Hepatocyte (in vitro differentiated cells): ENCODE results near the gene BIK. TPM values are rescaled to one million over a fixed set of nuclear protein-coding genes. Genes with fewer than 3 reads are reported as not detected.

Experiments
- DNase-seq: peaks from one replicate; pipeline ENCODE4 v3.0.0-alpha.2; 2016; ENCODE audit warnings: low spot score
- H2AFZ ChIP-seq: fragments of 200-600 bp; sonication (generic); 2 replicates; pipeline ENCODE4 v1.6.0; 2016; ENCODE audit warnings: antibody characterized with exemption, mild to moderate bottlenecking
- H3K27ac ChIP-seq: fragments of 200-600 bp; sonication (generic); 2 replicates; pipeline ENCODE4 v1.5.1; 2016; ENCODE audit warnings: mild to moderate bottlenecking
- H3K27me3 ChIP-seq: fragments of 200-600 bp; sonication (generic); 2 replicates; pipeline ENCODE4 v1.6.1; 2016
- H3K36me3 ChIP-seq: fragments of 200-600 bp; sonication (generic); replicated peaks from 2 replicates; pipeline ENCODE4 v1.5.1; 2016; ENCODE audit warnings: low read depth; ENCODE audit not compliant: insufficient read depth
- H3K4me1 ChIP-seq: fragments of 200-600 bp; sonication (generic); 2 replicates; pipeline ENCODE4 v1.5.1; 2016; ENCODE audit warnings: mild to moderate bottlenecking, moderate library complexity; ENCODE audit not compliant: insufficient read depth
- H3K4me2 ChIP-seq: fragments of 200-600 bp; sonication (generic); 2 replicates; pipeline ENCODE4 v1.6.0; 2016
- H3K4me3 ChIP-seq: fragments of 200-600 bp; sonication (generic); 2 replicates; pipeline ENCODE4 v1.5.1; 2016; ENCODE audit warnings: mild to moderate bottlenecking
- H3K79me2 ChIP-seq: fragments of 200-600 bp; sonication (generic); 2 replicates; pipeline ENCODE4 v1.6.0; 2017; ENCODE audit warnings: mild to moderate bottlenecking
- H3K9me2 ChIP-seq: fragments of 200-600 bp; sonication (generic); replicated peaks from 2 replicates; pipeline ENCODE4 v1.6.0; 2017; ENCODE audit warnings: mild to moderate bottlenecking; ENCODE audit not compliant: insufficient read depth
- H3K9me3 ChIP-seq: fragments of 200-600 bp; sonication (generic); 2 replicates; pipeline ENCODE4 v1.5.1; 2016; ENCODE audit warnings: low read depth, mild to moderate bottlenecking
- H4K20me1 ChIP-seq: fragments of 200-600 bp; sonication (generic); 2 replicates; pipeline ENCODE4 v1.6.0; 2016; ENCODE audit warnings: mild to moderate bottlenecking; ENCODE audit not compliant: insufficient read depth, poor library complexity, severe bottlenecking
- EZH2 ChIP-seq: fragments of 200-600 bp; sonication (generic); IDR thresholded peaks from 2 replicates; pipeline ENCODE4 v1.6.1; 2016; ENCODE audit warnings: antibody characterized with exemption, mild to moderate bottlenecking, borderline replicate concordance
- EZH2phosphoT487 ChIP-seq: fragments of 200-600 bp; sonication (generic); IDR thresholded peaks from one replicate; pipeline ENCODE4 v1.6.1; 2018; ENCODE audit warnings: antibody characterized with exemption, mild to moderate bottlenecking, low read depth, moderate library complexity; ENCODE audit not compliant: unreplicated experiment, severe bottlenecking
- WGBS: methylation state at CpG from one replicate; pipeline ENCODE4 v1.1.6; 2016; ENCODE audit warnings: low lambda C conversion rate; ENCODE audit errors: missing lambda C conversion rate; 5-methylcytosine and 5-hydroxymethylcytosine counted together
- polyA plus RNA-seq: library from polyadenylated mRNA; unstranded; fragments of >200 nt; fragmentation: Nextera tagmentation; extraction: Ambion mirVana; gene quantifications from 2 replicates; pipeline ENCODE4 v1.2.1, GENCODE V29; 2016
- total RNA-seq: library from RNA; depleted of rRNA; stranded (reverse); fragments of >200 nt; gene quantifications from 2 replicates; pipeline ENCODE4 v1.2.3, GENCODE V29; 2014
- TF ChIP-seq, protein P1 (sequence below): fragments of 200-600 bp; sonication (generic); IDR thresholded peaks from 2 replicates; pipeline ENCODE4 v1.5.1; 2016; ENCODE audit warnings: antibody characterized with exemption, mild to moderate bottlenecking; ENCODE audit not compliant: poor library complexity

Gene BIK
- total and polyA plus RNA-seq, 2 experiments from 2014 or later = 10.6 to 15.5 TPM

DNA sequence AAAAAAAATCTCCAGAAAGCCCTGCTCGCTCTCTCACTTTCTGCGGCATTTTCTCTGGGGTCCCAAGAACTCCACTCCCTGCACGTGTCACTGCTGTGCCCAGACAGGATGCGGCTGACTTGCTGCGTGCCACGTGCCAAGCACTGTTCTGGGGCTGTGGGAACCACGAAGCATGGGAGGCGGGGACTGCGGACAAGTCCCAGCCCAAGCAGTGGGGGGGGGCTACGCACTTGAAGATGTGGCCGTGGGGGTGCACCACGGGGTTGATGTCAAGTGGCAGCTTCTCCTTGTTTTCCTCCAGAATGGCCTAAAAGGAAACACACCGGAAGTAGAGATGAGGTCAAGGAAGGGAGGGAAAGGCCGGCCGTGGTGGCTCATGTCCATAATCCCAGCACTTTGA lies 65.5 kb downstream of the BIK start:
- TF ChIP-seq, protein P1, sequence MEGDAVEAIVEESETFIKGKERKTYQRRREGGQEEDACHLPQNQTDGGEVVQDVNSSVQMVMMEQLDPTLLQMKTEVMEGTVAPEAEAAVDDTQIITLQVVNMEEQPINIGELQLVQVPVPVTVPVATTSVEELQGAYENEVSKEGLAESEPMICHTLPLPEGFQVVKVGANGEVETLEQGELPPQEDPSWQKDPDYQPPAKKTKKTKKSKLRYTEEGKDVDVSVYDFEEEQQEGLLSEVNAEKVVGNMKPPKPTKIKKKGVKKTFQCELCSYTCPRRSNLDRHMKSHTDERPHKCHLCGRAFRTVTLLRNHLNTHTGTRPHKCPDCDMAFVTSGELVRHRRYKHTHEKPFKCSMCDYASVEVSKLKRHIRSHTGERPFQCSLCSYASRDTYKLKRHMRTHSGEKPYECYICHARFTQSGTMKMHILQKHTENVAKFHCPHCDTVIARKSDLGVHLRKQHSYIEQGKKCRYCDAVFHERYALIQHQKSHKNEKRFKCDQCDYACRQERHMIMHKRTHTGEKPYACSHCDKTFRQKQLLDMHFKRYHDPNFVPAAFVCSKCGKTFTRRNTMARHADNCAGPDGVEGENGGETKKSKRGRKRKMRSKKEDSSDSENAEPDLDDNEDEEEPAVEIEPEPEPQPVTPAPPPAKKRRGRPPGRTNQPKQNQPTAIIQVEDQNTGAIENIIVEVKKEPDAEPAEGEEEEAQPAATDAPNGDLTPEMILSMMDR = no peak
- TF ChIP-seq EZH2 (no peak), EZH2phosphoT487 (no peak)
- Histone ChIP-seq H3K27ac (no peak overlapping the region), H3K4me3 (no peak overlapping the region), H2AFZ (no peak overlapping the region), H3K4me2 (no peak overlapping the region), H3K4me1 (no peaks in the 10 kb centered on the region), H4K20me1 (no peaks in the 10 kb centered on the region), H3K36me3 (no peaks in the 10 kb centered on the region), H3K79me2 (no peaks in the 10 kb centered on the region), H3K9me3 (no peaks in the 10 kb centered on the region), H3K27me3 (no peaks in the 10 kb centered on the region), H3K9me2 (no peaks in the 10 kb centered on the region)
- WGBS = 95% methylated on average over 14 of the region's 15 CpGs
- DNase-seq = no peak

GRCh38 chr22:43177479-43177878 lies 66.9 kb downstream of the BIK start:
- Histone ChIP-seq H3K27ac (no peak overlapping the region), H3K27me3 (no peaks in the 10 kb centered on the region), H3K9me2 (no peaks in the 10 kb centered on the region), H2AFZ (no peak overlapping the region), H4K20me1 (no peaks in the 10 kb centered on the region), H3K9me3 (no peaks in the 10 kb centered on the region), H3K4me3 (no peak overlapping the region), H3K4me2 (no peak overlapping the region), H3K36me3 (no peaks in the 10 kb centered on the region), H3K79me2 (no peaks in the 10 kb centered on the region), H3K4me1 (no peaks in the 10 kb centered on the region)
- no peak for TF ChIP-seq EZH2
- no peak for TF ChIP-seq EZH2phosphoT487
- TF ChIP-seq, protein P1 = no peak
- no peak for DNase-seq
- WGBS = 93% methylated on average over 7 of the region's 7 CpGs

Other genes with a start within 250 kb of the BIK start
- 77.7 and 87.4 TPM in 2 replicates for gene PACSIN2, start 95.6 kb upstream of the BIK start, total RNA-seq
- gene PACSIN2, start 95.6 kb upstream of the BIK start, polyA plus RNA-seq = 85.5 and 86.3 TPM in 2 replicates
- gene TTLL1, start 21.4 kb upstream of the BIK start, total RNA-seq = 4.9 and 6.4 TPM in 2 replicates
- gene TTLL1, start 21.4 kb upstream of the BIK start, polyA plus RNA-seq = 8.7 and 9.5 TPM in 2 replicates
- gene MCAT, start 32.6 kb downstream of the BIK start, total RNA-seq = 14.6 and 16.9 TPM in 2 replicates
- gene MCAT, start 32.6 kb downstream of the BIK start, polyA plus RNA-seq = 18.3 and 24.9 TPM in 2 replicates
- gene TSPO, start 40.8 kb downstream of the BIK start, total RNA-seq = 61.8 and 65.3 TPM in 2 replicates
- 131 and 138 TPM in 2 replicates for gene TSPO, start 40.8 kb downstream of the BIK start, polyA plus RNA-seq
- gene TTLL12, start 76.4 kb downstream of the BIK start, total RNA-seq = 39.6 and 40.9 TPM in 2 replicates
- 41.9 and 50.3 TPM in 2 replicates for gene TTLL12, start 76.4 kb downstream of the BIK start, polyA plus RNA-seq
- gene SCUBE1, start 232.6 kb downstream of the BIK start, total RNA-seq = 0.96 and 2.1 TPM in 2 replicates
- 2.2 and 3.0 TPM in 2 replicates for gene SCUBE1, start 232.6 kb downstream of the BIK start, polyA plus RNA-seq